HL-60 (cell line): ENCODE results near the gene HIGD1A.

Experiments used
- DNase-seq, 2 experiments: peaks; one replicate each; pipeline ENCODE4 v3.0.0-alpha.2; 2010 to 2020; ENCODE audit warnings: low read depth in 1 of 2, low spot score in 1 of 2
- H3K27ac ChIP-seq: fragments of 250-450 bp; sonication (Bioruptor Pico); replicated peaks from 2 replicates; pipeline ENCODE4 v1.5.1; 2020; ENCODE audit warnings: mild to moderate bottlenecking, moderate library complexity
- H3K27me3 ChIP-seq: fragments of 250-450 bp; sonication (Bioruptor Pico); 2 replicates; pipeline ENCODE4 v1.5.1; 2021; ENCODE audit warnings: mild to moderate bottlenecking, moderate library complexity; ENCODE audit not compliant: insufficient read depth, poor library complexity, severe bottlenecking
- H3K4me3 ChIP-seq: replicated peaks from 2 replicates; pipeline ENCODE4 v1.5.1; 2011; ENCODE audit warnings: mild to moderate bottlenecking, control low read depth, low read length; ENCODE audit not compliant: insufficient read depth
- CTCF ChIP-seq: IDR thresholded peaks from one replicate; pipeline ENCODE4 v1.5.1; 2011; ENCODE audit warnings: low read length, control low read depth, inconsistent platforms; ENCODE audit not compliant: insufficient read depth
- GABPA ChIP-seq: IDR thresholded peaks from 2 replicates; pipeline ENCODE4 v1.6.1; 2012; ENCODE audit warnings: low read depth
- POLR2AphosphoS5 ChIP-seq: IDR thresholded peaks from 2 replicates; pipeline ENCODE4 v1.6.1; 2012; ENCODE audit warnings: low read depth
- SPI1 ChIP-seq: IDR thresholded peaks from 2 replicates; pipeline ENCODE4 v1.6.1; 2012; ENCODE audit warnings: low read depth, mild to moderate bottlenecking, borderline replicate concordance
- TF ChIP-seq, protein P1 (sequence below): IDR thresholded peaks from 2 replicates; pipeline ENCODE4 v1.6.1; 2012; ENCODE audit warnings: low read depth; ENCODE audit not compliant: insufficient replicate concordance

The HIGD1A gene

GRCh38 chr3:42734263-42734860 is 69.9 kb downstream of the HIGD1A start:
- no peak for DNase-seq
- Histone ChIP-seq H3K27me3 (no peaks in the 10 kb centered on the region), H3K4me3 (no peak overlapping the region), H3K27ac (no peak overlapping the region)
- no peak for TF ChIP-seq POLR2AphosphoS5
- TF ChIP-seq SPI1, result no peak
- TF ChIP-seq, protein P1, sequence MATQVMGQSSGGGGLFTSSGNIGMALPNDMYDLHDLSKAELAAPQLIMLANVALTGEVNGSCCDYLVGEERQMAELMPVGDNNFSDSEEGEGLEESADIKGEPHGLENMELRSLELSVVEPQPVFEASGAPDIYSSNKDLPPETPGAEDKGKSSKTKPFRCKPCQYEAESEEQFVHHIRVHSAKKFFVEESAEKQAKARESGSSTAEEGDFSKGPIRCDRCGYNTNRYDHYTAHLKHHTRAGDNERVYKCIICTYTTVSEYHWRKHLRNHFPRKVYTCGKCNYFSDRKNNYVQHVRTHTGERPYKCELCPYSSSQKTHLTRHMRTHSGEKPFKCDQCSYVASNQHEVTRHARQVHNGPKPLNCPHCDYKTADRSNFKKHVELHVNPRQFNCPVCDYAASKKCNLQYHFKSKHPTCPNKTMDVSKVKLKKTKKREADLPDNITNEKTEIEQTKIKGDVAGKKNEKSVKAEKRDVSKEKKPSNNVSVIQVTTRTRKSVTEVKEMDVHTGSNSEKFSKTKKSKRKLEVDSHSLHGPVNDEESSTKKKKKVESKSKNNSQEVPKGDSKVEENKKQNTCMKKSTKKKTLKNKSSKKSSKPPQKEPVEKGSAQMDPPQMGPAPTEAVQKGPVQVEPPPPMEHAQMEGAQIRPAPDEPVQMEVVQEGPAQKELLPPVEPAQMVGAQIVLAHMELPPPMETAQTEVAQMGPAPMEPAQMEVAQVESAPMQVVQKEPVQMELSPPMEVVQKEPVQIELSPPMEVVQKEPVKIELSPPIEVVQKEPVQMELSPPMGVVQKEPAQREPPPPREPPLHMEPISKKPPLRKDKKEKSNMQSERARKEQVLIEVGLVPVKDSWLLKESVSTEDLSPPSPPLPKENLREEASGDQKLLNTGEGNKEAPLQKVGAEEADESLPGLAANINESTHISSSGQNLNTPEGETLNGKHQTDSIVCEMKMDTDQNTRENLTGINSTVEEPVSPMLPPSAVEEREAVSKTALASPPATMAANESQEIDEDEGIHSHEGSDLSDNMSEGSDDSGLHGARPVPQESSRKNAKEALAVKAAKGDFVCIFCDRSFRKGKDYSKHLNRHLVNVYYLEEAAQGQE, result no peak
- no peak for TF ChIP-seq GABPA

- Histone ChIP-seq H3K27ac (no peak overlapping the region), H3K4me3 (no peak overlapping the region), H3K27me3 (no peaks in the 10 kb centered on the region)
- DNase-seq, result no peak
- TF ChIP-seq, protein P1, result no peak
- TF ChIP-seq POLR2AphosphoS5 (no peak), CTCF (no peak), GABPA (no peak), SPI1 (no peak)
Observed at GRCh38 chr3:42733501-42734262, 70.6 kb downstream of the HIGD1A start.
